Astrocyte of the cerebellum (primary cell): ENCODE data around the gene ST3GAL4.

Experiments used
- DNase-seq: peaks from one replicate; pipeline ENCODE4 v3.0.0-alpha.2; 2011; ENCODE audit warnings: low read depth
- H3K4me3 ChIP-seq: 2 replicates; pipeline ENCODE4 v1.5.1; 2011; ENCODE audit warnings: mild to moderate bottlenecking, low read depth, low read length, moderate library complexity
- CTCF ChIP-seq: IDR thresholded peaks from 2 replicates; pipeline ENCODE4 v1.5.1; 2012; ENCODE audit warnings: low read length, low read depth, moderate library complexity, mild to moderate bottlenecking; ENCODE audit errors: missing control alignments
- in situ Hi-C: cut with HindIII; loops from 2 replicates; pipeline ENCODE4 v1.10.0; 2017; ENCODE audit warnings: low sequenced_read_pairs

ST3GAL4 gene

DNA sequence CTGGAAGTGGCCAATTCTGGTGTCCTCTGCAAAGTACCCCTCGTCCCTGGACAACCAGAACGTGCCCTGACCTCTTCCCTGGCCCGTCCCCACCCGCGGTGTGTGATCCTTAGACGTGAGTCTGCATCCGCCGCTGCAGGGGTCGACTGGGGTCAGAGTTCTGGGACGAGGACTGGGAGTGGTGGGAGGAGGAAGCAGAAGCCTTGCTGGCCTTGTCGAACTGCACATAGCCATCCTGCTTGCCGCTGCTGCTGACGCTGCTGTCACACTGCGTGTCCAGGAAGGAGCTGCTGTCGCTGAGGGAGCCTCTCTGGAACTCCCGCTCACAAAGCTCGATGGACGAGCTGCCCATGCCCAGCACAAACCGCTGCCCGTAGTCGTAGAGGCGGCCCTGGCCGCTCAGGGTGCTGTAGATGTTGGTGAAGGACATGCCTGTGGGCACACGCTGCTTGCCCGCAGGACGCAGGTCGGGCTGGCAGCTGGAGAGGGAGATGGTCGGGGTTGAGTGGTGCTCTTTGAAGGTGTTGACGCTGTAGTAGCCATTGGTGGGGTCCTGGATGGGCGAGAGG is 69.1 kb downstream of the ST3GAL4 start:
- no peak for DNase-seq
- no peak overlapping the region for H3K4me3 ChIP-seq
- in situ Hi-C loops: loop anchor here (5.0 kb wide), 1 partner anchor 43 kb away; no protein-coding TSS in a partner anchor
- TF ChIP-seq CTCF: no peak

DNA sequence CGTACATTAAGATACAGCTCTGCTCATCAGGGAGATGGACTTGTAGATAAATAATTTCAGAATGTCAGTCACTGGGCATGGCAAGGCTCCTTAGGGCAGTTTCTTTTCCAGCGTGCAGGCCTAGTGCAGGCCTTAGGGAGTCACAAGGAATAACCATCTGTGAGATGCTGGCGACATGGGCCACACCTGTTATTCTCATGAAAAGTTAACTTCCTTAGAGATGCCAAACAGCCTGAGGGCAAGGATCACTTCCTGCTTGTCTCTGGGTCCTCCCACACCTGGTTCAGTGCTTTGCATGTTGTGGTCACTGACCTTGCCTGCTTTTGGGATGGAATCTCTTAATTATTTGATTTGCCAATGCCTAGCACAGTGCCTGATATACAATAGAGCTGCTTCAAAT is 70.6 kb downstream of the ST3GAL4 start:
- in situ Hi-C loops: loop anchor here (5.0 kb wide), 1 partner anchor 41 kb away; no protein-coding TSS in a partner anchor
- H3K4me3 ChIP-seq: no peak overlapping the region
- DNase-seq: no peak
- TF ChIP-seq CTCF: no peak

- TF ChIP-seq CTCF: no peak
- no peak overlapping the region for H3K4me3 ChIP-seq
- no peak for DNase-seq
- in situ Hi-C loops: loop anchor here (5.0 kb wide), 1 partner anchor 40 kb away; no protein-coding TSS in a partner anchor
Measured at GRCh38 chr11:126426820-126427749, 71.6 kb downstream of the ST3GAL4 start.

GRCh38 chr11:126430581-126431335 is 75.3 kb downstream of the ST3GAL4 start:
- DNase-seq: no peak
- no peak for TF ChIP-seq CTCF
- no peak overlapping the region for H3K4me3 ChIP-seq
- in situ Hi-C loops: no loop called here

GRCh38 chr11:126431401-126432064 is 76.0 kb downstream of the ST3GAL4 start:
- TF ChIP-seq CTCF: no peak
- no peak overlapping the region for H3K4me3 ChIP-seq
- peak; percentile 34 for DNase-seq
- in situ Hi-C loops: no loop called here

GRCh38 chr11:126432065-126432461 is 76.6 kb downstream of the ST3GAL4 start:
- in situ Hi-C loops: no loop called here
- H3K4me3 ChIP-seq: no peak overlapping the region
- TF ChIP-seq CTCF: no peak
- DNase-seq: no peak
